ENCODE data around the gene PTPN3.

The PTPN3 gene

DNA sequence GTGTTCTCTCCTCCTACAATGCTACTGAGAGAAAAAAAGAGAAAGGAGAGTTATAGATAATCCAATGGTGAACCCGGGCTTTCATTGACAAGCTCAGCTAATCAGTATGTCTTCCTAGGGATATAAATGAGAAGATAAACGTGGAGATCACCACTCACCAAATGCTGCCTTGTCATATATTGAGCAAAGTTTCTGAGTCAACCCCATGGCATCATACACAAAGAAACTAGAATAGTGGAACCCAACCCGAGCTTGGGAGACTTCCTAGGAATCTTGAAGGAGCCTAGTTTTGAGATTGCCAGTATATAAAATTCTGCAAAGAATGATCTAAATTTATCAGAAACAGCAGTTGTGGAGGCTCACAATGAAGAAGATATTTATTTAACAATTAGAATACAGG, 47.8 kb downstream of the PTPN3 start:
- no peak for DNase-seq

DNA sequence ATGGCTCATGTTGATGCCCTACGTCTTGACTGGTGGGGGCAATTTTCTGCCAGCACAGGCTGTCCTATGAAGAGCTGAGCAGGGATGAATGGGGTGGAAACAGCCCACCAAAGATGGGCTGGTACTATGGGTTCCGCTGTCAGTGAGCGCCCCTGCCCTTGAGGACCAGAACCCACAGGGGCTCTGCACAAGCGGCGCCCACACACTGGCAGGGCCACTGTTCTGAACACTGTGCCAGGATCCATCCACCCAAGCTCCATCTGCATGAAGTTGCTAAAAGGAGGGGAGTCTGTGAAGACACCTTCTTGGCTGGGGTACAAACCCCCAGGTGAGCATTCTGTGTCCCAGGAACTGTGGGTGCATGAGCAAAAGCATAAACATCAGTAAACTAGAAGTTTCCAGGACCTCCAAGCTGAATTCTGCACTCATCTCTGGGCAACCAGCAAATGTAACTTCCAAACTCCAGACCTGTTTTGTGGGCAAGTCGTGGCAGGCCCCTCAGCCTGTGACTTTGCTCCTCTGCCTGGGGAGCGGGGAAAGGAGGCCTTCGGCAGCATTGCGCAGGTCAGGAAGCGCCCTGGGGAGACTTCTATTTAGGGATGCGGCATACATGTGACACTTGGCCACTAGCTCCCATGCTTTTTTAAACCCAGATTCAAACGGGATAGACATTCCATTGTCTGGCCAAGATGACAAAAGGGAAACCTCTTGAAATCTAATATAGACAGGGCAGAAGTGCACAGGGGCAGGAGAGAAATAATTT, 48.9 kb downstream of the PTPN3 start:
- no peak for DNase-seq

DNA sequence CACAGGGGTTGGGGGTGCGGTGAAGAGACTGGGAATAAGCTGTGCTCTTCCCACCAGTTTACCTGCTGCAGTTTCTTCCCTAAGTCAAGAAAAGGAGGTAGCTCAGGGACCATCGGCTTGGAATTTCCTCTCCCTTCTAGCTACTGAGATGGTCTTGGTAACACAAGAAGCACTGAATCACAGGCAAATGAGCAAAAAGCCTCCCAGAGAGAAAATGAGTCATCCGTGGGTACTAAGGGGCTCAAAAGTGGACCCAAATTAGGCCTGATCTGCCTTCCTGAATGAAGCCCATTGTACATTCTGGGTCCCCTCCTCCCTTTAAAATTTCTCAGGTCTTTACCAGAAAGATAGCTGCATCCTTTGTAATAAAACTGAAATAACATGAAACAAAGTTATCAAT, 49.9 kb downstream of the PTPN3 start:
- DNase-seq, result no peak

DNA sequence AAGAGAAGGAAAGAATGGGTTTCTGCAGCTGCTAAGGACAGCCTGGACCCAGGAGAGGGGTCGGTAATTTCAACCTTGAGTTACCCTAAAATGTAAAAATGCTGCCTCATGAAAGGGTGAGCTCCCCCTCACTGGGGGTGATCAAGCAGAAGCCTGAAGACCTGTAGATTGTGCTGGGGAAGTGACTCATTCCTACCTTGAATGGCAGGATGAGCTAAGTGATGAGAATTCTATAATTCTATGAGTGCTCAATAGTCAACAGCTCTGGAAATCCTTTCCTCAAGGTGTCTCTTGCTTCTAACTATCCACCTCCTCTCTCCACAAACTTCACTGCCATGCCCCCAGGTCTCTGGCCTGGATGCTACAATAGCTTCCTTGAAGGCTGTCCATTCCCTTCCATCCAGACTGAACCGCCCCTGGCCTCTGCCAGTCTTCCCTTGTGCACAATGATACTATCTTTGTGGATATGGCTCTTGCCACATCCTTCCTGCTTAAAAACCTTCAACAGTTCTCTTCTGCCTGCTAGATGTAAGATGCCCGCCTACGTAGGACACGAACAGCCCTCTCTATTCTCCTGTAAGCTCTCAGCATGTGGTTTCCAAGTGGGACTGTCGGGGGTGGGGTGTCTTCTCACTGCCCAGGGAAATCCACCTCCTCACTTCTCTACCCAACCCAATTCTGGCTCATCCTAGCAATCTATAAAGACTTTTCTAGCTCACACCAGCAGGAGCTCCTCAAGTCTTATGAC, 50.6 kb downstream of the PTPN3 start:
- DNase-seq, result no peak

DNA sequence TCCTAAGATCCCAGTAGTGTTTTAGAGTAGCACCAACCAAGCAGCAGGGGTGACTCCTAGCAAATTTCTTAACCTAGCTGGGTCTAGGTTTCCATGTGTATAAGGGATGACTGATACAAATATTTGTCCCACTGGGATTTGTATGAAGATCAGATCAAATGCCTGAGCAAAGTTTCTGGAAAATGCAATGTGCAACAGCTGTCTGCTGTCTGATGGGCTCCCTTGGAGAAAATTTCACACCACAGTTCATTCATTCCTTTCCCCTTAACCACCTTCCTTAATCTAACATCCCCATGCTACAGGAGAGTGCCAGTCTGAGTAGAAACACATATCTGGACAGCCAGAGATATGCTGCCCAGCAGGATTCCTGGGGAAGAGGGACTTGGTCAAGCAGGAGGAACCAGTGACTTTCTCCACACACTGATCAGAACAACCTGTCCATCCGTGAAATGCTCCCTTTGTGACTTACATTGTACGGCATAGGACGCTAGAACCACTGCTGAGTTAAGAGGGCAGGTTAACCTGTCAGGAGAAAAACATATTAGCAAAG, 53.3 kb downstream of the PTPN3 start:
- no peak for DNase-seq

DNA sequence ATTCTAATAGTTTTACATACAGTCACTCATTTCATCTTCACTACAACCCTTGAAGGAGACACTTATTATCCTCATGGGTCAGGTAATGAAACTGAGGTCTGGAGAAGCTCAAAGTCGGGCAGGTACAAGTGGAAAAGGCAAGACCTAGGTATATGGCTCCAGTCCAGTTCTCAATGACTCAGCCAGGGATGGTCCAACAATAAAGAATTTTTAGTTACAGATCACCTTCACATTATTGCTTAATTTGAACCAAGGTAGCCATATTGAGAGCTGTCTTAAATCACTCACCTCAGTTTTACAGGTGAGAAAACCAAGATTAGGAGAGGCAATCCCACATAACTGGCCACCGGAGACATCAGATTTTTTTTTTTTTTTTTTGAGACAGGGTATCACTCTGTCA, 55.4 kb downstream of the PTPN3 start:
- DNase-seq, result no peak

DNA sequence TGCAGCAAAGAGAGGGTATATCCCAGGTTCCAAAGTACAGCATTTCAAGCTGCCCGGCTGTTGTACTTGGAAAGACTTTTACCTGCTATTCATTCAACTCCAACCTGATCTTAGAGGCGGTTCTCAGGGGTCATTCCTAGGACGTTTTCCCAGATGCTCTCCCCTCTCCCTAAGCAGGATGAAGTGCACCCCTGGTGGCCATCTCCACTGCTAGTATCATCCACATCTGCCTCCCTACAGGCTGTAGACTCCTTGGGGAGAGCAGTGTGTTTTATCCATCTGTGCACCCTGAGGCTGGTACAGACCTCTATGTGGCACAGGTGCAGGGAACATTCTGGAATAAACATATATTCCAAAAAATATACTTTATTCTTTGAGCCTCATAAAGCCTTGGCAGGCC, 56.8 kb downstream of the PTPN3 start:
- no peak for DNase-seq

DNA sequence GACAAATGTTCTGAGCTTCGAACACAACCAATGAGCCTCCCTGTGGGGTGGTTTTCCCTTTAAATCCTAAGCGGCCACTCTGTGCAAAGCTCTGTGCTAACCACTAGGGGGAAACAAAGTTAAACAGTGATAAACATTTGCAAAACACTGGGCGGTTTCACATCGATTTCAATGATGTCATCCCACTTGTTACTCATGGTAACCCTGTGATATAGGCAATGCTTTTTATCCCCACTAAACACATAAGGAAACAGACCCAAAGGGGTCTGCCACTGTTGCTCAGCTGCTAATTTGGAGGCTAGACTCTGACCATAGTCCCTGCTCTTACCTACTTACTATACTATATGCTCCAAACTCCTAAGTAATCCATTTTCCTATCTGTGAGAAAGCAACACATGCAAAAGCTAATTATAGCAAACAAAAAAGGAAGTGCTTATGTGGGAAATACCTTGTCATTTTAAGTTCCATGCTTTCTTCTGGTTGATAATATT, 57.3 kb downstream of the PTPN3 start:
- DNase-seq, result peak; percentile 74

DNA sequence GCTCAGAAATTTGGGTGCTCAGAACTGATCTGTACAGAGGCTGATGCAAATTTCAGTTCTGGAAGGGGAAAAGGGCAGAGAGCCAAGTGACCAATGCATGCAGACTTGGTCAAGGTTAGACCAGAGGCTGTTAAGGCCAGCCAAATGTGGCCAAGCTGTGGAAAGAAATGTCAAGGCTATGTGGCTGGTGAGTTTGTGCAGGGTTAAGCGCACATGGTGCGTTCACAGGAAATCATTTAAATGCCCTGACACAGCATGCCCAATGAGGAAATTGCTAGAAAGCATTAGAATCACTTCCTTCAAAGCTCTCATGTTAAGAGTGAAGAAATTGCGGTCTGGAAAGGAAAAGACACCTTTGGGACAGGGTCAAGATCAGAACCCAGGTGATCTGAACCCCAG, 58.0 kb downstream of the PTPN3 start:
- no peak for DNase-seq

DNA sequence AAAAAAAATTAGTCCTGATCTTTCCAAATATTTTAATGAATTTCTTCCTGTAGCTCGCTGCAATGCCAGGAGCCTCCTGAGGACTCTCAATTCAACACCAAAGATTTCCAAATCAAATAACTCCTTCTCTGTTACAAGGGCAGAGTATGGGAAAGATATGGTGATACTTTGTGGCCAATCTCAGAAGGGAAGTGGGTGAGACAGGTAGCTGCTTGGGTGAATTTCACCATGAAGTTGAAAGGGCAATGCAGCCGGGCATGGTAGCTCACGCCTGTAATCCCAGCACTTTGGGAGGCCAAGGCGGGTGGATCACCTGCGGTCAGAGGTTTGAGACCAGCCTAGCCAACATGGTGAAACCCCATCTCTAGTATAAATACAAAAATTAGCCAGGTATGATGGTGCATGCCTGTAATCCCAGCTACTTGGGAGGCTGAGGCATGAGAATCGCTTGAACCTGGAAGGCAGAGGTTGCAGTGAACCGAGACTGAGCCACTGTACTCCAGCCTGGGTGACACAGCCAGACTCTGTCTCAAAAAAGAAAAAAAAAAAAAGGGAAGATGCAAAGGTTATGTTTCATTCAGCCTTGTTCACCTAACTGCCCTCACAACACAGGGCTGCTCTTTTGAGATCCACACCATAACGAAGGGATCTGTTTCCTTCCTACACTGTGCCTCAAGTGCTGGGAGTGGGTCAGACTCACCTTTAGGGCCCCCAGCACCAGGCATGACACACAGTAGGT, 58.6 kb downstream of the PTPN3 start:
- DNase-seq, result no peak

DNA sequence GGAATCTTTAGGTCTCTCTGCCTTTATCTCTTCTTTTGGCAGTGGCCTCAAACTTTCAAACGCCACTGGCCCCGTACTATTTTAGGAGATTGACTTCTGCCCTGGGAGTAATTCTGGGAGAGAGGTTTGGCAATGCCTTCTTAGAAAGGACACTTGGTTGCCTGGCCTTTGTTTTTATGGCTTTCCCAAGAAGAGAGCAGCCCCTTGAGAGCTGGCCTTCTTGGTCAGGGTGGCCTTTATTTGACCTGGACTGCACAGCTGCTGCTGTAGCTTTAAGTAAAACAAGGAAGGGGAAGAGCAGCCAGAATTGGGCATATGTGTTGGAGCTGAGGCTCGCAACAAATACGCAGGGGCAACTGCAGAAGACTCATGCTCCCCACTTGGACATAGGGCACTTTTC, 60.8 kb downstream of the PTPN3 start:
- no peak for DNase-seq

DNA sequence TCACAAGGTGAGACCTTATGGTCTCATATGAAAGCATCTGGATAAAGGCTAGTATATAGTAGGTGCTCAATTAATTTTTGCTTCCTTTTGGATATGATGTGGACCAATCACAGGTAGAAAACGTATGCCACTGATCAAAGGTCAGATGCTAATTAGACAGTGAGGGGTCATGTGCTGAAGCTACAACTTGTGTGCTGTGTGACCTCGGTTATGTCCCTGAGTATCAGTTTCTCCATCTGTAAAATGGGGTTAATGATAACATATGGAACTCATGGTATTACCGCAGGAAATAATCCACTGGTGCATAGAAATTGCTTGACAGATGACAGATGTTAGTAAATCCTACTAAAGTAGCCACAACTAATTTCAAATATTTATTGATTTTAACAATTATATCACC, 62.0 kb downstream of the PTPN3 start:
- no peak for DNase-seq

DNA sequence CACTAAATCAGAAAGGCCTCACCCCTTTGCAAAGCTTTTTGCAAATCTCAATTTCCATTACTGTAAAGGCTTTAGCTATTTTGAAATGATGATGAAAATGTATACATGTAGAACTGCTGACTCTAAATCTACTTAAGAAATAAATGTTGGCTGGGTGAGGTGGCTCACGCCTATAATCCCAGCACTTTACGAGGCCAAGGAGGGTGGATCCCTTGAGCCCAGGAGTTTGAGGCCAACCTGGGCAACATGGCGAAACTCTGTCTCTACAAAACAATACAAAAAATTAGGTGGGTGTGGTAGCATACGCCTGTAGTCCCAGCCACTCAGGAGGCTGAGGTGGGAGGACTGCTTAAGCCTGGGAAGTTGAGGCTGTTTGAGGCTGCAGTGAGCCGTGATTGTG, 64.6 kb downstream of the PTPN3 start:
- DNase-seq, result no peak

DNA sequence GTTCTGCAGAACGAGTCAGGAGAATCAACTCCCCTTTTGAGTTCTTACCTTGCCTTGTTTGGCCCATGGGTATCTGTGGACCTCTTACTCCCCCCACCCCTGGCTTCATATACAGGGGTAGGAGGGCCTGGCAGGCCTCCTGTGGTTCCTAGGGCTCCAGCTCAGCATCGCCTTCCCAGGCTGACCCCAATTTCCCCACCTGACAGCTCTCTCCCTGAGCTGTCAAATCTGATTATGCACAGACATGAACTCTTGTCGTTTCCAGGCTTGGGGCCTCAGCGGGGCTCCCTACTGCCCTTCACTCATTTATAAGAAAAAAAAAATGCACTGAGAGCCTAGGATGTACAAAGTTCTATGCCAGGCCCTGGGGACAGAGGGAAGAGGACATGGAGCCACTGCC, 67.9 kb downstream of the PTPN3 start:
- DNase-seq, result no peak

DNA sequence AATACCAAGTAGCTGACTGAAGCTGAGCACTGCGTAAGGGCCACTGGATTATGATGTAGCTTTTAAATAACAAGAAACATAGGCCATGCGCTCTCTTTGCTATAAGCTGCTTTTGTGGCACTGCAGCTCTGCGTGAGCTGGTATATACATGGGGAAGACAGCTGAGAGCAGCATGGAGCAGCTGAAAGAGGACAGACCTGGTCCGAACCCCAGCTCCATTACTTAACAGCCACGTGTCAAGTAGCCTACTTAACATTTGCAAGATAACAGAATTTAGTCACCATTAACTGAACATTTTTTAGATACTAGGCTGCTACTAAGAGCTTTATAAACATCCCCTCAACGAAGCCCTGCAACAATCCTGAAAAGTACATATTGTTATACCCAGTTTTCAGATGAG, 69.3 kb downstream of the PTPN3 start:
- DNase-seq, result no peak

DNA sequence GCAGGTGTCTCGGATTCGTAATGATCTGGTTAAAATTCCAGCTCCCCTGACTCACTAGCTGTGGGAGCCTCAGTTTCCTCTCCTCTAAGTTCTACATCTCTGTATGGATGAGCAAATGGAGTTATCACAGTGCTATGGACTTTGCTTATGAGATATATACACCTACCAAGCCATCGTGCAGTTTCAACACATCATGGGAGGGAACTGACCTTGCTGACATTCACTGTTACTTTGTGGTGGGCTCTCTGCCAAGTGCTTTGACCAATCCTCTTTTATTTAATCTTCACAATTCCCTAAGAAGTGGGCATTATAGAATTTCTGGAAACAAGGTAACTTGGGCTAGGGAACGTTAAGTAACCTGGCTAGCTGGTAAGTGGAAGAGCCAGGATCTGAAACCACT, 70.2 kb downstream of the PTPN3 start:
- DNase-seq, result no peak

DNA sequence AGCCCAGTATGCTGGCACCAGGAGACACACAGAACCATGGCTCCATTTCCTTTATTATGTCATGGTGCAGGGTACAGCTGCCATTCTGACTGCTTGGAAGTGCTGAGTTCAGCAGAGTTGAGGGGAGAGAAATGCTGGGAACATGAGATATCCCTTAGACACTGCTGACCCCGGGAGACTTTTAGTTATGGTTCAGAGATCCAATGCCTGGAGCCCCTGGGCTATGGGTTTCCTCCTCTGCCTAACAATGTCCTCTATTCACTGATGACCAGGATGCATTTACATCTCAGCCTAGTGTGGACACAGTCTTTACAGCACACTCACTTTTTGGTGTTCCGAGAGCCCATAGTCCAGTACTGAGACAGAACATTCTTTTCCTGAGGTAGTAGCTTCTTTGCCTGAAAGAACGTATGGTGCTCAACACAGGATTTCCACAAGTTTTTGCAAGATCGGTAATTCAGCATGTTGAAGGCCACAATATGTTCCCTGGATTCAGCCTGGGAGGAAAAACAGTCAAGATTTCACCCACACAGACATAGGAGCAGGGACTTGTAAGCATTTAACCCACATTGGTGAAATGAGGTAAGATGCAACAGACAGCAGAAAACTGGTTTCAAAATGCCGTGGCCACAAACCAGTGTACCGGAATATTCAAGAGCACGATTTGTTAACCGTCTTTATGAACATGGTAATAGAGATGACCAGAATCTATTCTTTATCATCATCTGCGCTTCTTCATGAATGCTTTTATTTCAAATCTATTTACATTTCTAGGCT, 71.3 kb downstream of the PTPN3 start:
- no peak for DNase-seq

DNA sequence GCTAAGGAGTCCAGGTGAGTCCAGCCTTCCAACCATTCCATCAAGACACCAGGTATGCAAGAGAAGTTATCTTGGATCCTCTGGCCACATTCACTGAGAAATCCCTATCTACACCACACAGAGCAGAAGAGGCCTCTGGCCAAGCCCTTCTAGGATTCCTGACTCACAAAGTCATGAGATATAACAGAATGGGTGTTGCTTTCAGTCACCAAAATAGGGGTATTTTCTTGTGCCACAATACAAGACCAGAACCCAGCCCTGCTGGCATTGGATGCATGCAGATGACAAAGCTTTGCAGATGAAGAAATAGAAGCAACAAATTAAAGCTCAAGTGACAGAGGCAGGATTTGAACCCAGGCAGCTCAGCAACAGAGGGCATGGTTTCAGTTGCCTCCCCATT, 73.5 kb downstream of the PTPN3 start:
- DNase-seq, result no peak

DNA sequence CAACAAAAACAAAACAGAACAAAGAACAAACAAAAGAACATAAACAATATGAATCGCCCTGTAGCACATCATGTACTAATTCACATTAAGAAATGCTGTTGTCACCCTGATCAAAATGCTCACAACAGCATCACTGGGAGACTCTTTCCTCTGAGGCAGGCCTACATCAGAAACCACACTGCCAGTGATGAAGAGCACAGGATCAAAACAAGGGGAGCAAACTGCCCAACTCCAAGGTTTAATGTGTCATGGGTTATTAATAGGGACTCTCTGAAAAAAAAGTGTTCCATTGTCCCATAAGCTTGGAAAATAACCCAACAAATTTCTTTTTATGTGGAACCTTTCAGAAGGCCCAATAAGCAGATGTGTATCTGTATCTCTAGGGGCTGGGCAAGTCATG, 74.2 kb downstream of the PTPN3 start:
- DNase-seq, result no peak

DNA sequence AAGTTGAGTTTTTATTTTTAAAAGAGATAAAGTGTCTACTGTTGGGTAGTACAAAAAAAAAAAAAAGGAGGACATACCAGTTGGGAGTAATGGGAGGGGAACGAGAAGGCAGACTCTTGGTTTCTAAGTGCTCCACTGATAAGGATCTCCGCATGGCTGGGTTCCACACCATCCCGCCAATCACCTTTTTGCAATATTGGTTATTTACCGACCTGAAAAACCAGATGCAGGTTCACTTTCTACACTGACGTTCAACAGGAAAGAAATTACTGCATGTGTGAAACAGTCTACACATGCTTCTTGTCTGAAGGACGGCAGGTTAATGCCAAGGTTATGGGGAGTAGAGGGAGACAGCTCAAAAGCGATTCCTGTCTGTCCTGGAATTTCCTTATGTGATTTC, 75.5 kb downstream of the PTPN3 start:
- no peak for DNase-seq

DNA sequence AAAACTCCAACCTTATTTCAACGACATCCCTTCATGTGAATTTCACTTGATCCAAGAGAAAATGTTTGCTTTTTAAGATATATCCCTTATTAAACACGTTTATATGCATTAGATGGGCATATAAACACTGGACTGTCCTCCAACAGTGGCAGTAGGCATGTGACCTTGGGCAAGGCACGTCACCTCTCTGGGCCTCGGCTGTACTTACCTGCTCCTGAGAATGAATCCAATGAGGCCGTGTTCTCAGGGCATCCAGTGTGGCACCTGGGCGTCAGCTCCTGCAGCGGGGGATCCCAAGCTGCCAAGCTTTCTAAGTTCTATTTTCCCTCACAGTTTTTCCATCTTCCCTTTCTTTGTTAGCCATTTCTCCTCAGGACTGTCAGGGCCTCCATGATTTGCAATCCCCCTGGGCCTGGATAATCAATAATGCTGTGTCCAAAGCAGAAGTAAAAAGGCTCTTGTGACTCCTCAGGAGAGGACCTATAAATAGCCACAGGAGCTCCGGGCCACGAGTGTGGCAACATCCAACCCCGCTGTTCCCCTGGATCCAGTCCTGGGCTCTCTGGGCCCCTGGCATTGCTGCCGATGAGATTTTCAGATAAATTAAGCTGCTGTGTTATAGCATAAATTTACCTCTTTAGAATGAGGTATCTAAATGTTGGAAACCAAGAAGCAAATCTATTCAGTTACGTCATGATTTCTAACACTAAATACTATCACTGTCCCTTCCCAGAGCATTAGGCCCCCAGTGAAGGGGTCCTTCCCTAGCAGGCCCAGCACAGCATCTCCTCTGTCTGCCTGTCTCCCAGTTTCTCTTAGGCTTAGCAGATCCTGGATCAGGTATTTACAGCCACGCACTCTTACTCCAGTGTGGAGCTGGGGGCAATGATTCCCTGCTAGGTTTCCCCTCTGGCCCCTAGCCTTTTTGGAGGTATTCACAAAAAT, 76.8 kb downstream of the PTPN3 start:
- no peak for DNase-seq

DNA sequence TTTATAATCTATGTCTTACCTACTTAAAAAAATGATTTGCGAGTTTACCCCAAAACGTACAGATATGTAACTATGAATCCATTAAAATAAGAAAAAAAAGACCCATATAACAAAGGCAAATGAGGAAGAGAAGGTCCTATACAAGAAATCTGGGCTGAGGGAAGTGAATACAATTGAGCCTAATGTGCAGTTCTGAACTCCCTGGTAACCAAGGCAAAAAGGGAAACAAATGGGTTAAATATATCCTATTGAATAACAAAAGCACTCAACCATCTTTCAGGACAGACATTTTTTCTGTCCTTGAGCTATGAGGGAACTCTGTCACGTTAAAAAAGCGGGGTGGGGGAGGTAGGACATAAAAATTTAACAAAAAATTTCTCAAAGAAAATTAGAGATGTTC, 78.6 kb downstream of the PTPN3 start:
- DNase-seq, result no peak

Data from kidney glomerular epithelial cell (primary cell).